Fibroblast of pulmonary artery (primary cell): ENCODE results near the gene MEX3A.

ENCODE experiments used
- DNase-seq: peaks from one replicate; pipeline ENCODE4 v3.0.0-alpha.2; 2010; ENCODE audit warnings: low read depth
- H3K4me3 ChIP-seq: replicated peaks from 2 replicates; pipeline ENCODE4 v1.5.1; 2011; ENCODE audit warnings: low read depth, mild to moderate bottlenecking, control low read depth, low read length, moderate library complexity
- TF ChIP-seq, protein P1 (sequence below): IDR thresholded peaks from 2 replicates; pipeline ENCODE4 v1.5.1; 2011; ENCODE audit warnings: mild to moderate bottlenecking, control low read depth, low read length, inconsistent platforms; ENCODE audit errors: missing control alignments

Gene MEX3A

DNA sequence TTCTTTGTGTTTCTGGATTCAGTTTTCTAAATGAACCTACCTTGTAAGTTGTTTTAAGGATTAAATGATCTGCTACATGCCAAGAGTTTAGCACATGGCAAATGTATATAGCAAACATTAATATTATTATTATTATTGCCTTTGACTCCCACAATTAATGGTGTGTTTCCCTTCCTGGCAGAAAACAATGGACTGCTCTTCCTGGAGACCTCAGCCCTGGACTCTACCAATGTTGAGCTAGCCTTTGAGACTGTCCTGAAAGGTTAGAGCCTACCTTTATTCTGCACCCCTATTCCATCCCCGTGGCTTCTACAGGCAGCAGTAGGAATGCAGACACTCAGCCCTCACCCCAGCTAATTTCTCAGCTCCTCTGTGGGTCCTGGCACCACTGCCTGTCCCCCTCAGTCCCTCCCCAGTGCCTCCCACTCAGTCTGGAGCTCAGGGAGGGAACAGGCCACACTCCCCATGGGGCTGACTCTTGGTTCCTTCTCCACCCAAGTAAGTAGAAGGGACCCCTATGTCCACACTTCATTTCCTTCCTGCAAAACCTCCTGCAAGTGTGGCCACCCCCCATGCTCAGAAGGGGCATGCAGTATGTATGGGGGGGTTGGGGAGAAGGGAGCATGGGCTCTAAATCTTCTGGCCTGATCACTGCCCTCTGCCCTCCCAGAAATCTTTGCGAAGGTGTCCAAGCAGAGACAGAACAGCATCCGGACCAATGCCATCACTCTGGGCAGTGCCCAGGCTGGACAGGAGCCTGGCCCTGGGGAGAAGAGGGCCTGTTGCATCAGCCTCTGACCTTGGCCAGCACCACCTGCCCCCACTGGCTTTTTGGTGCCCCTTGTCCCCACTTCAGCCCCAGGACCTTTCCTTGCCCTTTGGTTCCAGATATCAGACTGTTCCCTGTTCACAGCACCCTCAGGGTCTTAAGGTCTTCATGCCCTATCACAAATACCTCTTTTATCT is 12.5 kb downstream of the MEX3A start:
- H3K4me3 ChIP-seq, result no peak overlapping the region
- DNase-seq, result no peak
- TF ChIP-seq, protein P1, sequence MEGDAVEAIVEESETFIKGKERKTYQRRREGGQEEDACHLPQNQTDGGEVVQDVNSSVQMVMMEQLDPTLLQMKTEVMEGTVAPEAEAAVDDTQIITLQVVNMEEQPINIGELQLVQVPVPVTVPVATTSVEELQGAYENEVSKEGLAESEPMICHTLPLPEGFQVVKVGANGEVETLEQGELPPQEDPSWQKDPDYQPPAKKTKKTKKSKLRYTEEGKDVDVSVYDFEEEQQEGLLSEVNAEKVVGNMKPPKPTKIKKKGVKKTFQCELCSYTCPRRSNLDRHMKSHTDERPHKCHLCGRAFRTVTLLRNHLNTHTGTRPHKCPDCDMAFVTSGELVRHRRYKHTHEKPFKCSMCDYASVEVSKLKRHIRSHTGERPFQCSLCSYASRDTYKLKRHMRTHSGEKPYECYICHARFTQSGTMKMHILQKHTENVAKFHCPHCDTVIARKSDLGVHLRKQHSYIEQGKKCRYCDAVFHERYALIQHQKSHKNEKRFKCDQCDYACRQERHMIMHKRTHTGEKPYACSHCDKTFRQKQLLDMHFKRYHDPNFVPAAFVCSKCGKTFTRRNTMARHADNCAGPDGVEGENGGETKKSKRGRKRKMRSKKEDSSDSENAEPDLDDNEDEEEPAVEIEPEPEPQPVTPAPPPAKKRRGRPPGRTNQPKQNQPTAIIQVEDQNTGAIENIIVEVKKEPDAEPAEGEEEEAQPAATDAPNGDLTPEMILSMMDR, result no peak

DNA sequence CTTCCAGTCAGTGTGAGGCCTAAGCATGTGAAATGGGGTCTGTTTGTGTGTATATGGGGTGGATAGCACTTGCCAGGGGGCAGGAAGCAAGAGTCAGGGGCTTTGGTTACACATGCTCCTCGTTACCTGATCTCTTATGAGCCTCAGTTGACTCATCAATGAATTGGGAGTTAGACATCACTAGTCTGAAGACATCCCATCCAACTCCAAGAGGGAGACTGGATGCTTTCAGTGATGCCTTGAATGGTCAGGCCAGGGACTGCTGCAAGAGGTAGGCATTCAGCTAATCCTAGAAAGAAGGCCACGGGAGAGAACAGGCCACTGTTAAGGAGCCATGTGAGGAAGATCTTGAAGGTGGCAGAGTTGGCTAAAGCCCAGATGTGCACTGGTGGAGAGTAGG is 15.0 kb downstream of the MEX3A start:
- DNase-seq, result no peak
- no peak overlapping the region for H3K4me3 ChIP-seq
- TF ChIP-seq, protein P1, result no peak

DNA sequence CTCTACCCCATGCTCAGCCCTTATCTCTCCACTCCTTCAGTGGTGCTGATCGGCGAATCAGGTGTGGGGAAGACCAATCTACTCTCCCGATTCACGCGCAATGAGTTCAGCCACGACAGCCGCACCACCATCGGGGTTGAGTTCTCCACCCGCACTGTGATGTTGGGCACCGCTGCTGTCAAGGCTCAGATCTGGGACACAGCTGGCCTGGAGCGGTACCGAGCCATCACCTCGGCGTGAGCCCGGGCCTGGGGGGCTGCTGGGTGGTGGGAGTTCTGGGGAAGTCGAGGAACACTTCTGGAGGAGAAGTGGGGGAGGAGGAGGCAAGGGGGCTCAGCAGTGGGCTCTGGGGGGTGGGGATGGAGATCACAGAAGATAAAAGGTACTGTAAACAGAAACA is 16.4 kb downstream of the MEX3A start:
- H3K4me3 ChIP-seq, result no peak overlapping the region
- DNase-seq, result no peak
- TF ChIP-seq, protein P1, result no peak

DNA sequence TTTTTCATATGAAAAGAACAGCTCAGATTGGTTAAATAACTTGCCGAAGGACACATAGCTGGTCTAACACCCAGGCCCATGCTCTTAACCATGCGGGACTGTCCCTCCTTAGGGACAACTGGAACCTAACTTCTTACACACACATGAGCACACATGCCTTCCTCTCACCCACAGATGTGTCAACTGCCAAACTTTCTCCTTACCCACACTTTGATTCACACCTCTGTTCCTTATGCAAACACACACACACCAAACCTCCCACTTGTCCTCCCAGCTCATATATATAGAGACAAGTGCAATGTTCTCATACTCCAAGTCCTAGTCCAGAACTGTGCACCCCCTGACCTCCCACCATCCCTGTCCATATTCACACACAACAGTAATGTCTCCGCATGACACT is 17.1 kb downstream of the MEX3A start:
- TF ChIP-seq, protein P1, result no peak
- H3K4me3 ChIP-seq, result no peak overlapping the region
- DNase-seq, result no peak

DNA sequence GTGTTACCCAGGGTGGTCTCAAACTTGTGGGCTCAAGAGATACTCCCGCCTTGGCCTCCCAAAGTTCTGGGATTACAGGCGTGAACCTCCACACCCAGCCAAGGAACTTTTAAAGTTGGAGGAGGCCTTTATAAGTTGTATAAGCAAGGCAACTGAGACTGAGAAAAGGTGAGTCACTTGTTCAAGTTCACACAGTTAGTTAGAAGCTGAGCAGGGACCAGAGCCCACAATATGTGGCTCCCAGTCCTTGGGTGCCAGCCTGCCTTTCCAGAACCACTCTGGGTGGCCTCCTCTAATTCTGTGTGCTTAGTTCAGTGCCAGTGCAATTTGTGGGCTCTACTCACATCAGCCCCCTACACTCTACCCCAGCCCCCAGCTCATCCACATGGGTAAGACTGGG is 17.6 kb downstream of the MEX3A start:
- TF ChIP-seq, protein P1, result no peak
- no peak for DNase-seq
- H3K4me3 ChIP-seq, result no peak overlapping the region

DNA sequence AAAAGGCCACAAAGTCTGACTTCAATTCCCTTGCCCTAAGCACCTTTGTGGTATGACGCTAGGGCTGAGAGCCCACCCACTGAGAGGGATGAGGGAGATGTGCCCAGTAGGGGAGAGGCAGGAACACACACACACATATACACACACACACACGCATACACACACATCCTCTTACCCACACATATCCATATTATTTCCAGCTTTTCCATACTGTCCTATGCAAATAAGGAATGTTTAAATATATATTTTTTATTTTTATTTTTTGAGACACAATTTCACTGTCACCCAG is 18.3 kb downstream of the MEX3A start:
- TF ChIP-seq, protein P1, result no peak
- no peak overlapping the region for H3K4me3 ChIP-seq
- DNase-seq, result peak; percentile 24

DNA sequence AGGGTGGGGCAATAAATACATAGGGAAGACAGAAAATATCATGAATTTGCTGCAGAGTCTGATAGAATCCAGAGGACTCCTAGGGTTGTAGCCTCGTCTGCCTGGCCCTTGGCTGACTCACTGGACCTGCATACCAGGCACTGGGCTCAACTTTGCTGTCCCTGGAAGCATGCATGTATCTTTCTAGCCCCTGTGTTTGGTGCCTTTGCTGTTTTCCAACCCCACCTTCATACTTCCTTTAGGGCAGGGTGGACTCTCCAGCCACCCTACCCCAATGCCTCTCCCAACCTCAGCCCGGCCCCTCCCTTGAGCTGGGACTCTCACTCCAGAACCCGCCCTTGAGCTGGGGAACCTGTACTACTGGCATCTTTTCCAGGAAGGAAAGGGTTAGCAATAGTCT is 20.1 kb downstream of the MEX3A start:
- DNase-seq, result no peak
- TF ChIP-seq, protein P1, result no peak

More for the DNA sequence above, 20.1 kb downstream of the MEX3A start:
- no peak overlapping the region for H3K4me3 ChIP-seq
